ENCODE measurements around the gene TCERG1L.
"Not testable (repeated sequence)": the region's sequence is repeated elsewhere in the genome, so short reads cannot be mapped to it uniquely, and the experiment has no call there.

Gene TCERG1L, protein sequence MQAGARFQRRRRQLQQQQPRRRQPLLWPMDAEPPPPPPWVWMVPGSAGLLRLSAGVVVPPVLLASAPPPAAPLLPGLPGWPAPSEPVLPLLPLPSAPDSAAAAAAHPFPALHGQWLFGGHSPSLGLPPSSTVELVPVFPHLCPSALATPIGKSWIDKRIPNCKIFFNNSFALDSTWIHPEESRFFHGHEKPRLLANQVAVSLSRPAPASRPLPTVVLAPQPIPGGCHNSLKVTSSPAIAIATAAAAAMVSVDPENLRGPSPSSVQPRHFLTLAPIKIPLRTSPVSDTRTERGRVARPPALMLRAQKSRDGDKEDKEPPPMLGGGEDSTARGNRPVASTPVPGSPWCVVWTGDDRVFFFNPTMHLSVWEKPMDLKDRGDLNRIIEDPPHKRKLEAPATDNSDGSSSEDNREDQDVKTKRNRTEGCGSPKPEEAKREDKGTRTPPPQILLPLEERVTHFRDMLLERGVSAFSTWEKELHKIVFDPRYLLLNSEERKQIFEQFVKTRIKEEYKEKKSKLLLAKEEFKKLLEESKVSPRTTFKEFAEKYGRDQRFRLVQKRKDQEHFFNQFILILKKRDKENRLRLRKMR

DNA sequence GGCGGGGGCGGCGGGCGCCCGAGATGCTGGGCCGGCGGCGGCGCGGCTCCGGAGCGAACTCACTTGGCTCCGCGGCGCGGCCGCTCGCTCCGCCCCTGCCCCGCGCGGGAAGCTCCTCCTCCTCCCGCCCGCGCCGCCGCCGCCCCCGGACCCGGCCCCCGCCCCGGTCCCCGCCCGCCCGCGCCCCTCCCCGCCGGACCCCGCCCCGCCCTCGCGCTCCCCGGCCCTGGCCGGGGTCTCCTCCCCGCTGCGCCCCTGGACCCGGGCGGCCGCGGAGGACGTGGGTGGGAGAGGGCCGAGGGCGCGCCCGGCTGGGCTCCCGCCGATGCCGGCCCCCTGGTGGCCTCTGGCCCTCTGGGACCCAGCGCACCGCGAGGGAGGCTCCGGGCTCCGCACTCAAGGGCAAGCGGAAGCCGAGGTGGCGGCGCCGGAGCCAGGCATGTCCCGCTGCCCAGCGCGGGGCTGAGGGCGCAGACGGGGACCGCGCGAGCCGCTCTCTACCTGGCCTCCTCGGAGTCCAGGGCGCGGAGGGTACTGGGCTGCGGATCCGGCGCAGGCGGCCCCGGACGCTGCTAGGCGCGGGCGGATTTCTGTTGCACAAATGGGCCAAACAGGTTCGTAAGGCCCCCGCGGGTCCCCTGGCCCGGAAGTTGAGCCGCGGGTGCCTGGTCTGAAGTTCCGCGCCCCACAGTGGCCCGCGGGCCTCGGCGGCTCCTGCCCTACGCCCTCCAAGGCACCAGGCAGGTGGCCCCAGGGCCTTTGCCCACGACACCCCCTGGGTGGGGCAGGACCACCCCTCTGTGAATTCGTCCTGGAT lies at the start of gene TCERG1L:
Gene TCERG1L (minus strand): TSS at position 61 of the 817 bp plus-strand sequence. CDS start 86 bp downstream, outside the sequence.
- peak; percentile 69 for DNase-seq

- DNase-seq = no peak
Observed at GRCh38 chr10:131358741-131359442, 47.4 kb upstream of the TCERG1L start.

DNA sequence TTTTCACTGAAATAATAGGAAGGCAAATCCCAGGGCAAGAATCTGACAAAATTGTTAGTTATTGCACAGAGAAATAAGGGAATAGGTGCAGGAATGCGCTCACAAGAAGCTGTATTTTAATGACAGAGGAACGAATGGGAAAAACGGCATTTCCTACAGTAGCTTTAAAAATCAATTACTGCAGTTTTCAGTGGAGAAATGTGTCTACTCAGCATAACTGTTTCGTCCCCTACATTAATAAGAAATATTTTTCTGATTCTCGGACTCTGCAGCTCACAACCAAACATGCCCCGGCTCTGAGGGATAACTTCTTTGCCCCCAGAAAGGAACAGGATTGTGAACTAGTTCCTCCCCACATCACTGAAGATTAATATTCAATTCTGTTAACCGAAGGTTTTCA lies 44.9 kb upstream of the TCERG1L start:
- no peak for DNase-seq

GRCh38 chr10:131355881-131356280 lies 44.4 kb upstream of the TCERG1L start:
- no peak for DNase-seq

- DNase-seq = no peak
Observed at GRCh38 chr10:131355056-131355455, 43.5 kb upstream of the TCERG1L start.

DNA sequence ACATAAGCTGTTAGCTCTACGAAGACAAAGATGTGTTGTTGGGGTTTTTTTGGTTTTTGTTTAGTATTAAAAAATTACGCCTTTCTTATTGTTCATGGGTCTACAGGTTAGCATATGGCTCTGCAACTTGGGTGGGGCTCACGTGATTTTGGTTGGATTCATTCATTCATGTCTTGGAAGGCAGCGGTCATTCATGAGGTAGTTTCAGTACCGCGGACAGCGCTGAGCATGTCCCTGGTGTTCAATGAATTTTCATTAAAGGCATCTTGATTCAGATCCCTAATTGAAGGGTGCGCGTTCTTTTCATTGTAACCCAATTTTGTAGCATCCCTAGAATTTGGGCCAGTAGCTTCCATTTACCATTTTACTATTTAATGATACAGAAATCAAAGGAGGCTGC lies 42.9 kb upstream of the TCERG1L start:
- DNase-seq = no peak

DNA sequence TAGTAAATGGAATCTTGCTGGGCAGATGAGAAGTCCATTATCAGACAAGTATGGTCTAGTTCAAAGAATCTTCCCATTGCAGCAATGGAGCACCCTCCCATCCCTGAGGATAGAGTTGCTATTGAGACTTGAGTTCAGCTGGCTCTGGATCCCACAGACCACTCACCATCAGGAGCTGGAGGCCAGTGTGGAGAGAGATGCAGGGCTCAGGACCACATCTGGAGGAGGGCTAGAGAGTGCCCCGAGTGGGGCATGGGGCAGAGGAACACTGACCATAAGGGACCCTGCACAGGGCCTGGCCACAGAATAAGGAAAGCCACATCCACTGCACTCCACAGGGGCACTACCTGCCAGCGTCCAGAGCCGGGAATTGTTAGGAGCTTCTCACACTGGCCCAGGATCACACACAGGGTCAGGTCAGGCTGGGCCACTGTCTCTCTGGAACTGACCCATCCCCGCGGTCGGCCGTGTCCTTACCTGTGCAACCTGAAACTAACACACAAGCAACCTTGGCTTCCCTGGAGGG lies 41.3 kb upstream of the TCERG1L start:
- no peak for DNase-seq

GRCh38 chr10:131350660-131351059 lies 39.1 kb upstream of the TCERG1L start:
- no peak for DNase-seq

DNA sequence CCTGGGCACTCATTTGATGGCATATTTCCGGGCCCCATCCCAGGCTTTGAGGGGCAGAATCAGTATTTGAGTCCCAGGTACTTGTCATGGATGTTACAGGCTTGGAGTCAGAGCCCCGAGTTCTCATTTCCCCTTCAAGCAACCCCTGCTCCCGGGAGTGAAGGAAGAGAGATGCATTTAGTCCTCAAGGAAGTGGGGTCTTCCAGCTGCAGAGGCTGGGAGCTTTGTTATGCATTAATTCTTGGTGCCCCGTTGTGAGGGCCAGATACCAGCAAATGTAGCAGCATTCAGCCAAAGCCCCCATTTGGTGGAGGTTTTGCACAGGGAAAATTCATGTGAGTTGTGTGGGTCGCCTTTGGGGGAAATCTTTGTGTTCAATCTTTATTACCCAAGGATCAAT lies 38.7 kb upstream of the TCERG1L start:
- DNase-seq = no peak

DNA sequence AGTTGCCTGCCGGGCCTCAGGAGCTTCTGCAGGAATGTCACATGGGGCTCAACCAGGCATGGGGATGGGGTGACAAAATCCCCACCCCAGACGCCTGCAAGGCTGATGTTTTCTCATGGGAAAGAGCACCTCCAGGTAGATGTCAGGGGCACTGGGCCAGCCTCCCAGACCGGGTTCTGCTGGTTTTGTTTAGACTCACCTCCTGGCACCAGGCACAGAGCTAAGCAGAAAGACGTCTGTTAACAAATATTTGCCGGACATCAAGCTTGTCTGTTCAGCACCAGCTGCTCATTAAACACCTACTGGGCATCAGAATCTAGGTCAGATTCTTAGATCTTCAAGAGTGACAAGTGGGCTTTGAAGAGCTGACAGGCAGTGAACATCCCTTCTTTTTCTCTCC lies 34.9 kb upstream of the TCERG1L start:
- no peak for DNase-seq

DNA sequence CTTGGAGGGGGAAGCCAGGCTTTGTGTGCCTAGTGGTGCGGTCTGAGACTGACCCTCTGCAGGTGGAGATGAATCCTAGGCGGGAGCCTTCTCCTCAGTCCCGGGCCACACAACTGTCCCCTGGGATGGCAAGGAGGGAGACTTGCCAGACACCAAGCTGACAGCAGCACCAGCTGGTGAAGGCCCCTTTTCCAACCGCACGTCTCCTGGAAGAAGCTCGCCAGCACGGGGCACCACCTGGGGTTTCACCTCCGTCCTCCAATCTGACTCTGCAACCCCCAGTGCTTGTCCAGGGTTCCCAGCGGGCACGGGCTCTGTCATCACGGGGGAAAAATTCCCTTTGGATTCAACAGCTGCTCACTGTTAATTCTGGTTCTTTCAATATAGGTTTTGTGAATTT lies 34.2 kb upstream of the TCERG1L start:
- no peak for DNase-seq

DNA sequence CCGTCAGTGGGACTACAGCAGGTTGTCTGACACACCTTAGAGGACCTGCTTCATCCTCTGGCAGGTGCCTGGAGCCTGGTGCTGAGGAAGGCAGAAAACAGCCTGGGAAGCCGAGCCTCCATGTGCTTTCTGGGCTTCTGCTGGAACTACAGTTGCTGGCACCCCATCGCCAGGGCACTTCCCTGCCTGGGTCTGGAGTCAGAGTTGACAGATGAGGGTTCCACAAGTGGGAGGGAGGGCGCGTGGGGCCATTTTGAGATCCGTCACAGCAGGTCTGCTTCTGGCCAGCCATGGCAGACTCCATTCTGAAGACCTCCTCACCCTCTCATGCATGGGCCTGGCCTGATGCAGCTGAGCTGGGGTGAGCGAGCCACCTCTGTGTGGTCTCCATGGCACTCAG lies 33.2 kb upstream of the TCERG1L start:
- DNase-seq = no peak

DNA sequence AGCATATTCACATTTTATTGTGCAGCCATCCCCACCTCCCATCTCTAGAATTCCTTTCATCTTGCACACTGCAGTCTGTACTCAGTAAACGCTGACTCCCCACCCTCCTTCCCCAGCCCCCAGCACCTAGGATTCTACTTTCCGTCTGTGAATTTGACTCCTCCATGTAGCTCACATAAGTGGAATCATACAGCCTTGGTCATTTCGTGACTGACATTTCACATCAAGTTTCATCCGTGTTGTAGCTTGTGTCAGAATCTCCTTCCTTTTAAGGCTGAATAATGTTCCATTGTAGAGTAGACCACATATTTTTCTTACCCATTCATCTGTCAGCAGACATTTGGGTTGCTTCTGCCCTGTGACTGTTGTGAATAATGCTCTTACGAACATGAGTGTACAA lies 26.2 kb upstream of the TCERG1L start:
- no peak for DNase-seq

- no peak for DNase-seq
Observed at GRCh38 chr10:131332821-131333220, 21.3 kb upstream of the TCERG1L start.

- no peak for DNase-seq
Observed at GRCh38 chr10:131323880-131324279, 12.4 kb upstream of the TCERG1L start.

DNA sequence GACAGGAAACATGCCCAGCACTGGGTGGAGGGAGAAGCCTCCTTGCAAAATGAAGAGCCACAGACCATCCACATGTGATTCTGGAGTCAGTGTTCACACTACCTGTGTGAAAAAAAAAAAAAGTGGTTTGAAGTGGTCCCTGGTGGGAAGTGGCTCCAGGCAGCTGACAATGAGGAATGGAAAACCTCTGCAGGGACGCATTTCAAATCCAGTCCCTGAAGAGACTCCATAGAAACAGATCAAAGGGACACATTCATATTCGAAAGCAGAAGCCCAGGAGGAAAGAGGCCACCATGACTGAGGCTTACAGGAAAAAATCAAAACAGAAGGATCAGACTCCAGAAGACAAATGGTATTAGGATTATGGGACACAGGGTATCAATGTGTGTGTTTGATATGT lies 11.5 kb upstream of the TCERG1L start:
- DNase-seq = no peak

DNA sequence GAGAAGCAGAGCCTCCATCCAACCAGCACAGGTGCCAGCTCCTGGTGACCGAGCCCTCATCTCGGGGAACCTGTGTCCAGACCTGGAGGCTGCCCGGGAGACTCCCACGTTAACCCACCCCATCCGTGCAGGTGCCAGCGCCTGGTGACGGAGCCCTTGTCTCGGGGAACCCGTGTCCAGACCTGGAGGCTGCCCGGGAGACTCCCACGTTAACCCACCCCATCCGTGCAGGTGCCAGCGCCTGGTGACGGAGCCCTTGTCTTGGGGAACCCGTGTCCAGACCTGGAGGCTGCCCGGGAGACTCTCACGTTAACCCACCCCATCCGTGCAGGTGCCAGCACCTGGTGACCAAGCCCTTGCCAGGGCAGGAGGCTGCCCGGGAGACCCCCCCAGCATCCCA lies 11.1 kb upstream of the TCERG1L start:
- DNase-seq = not testable (repeated sequence)

- DNase-seq = no peak
Observed at GRCh38 chr10:131320860-131321604, 9.5 kb upstream of the TCERG1L start.

- DNase-seq = no peak
Observed at GRCh38 chr10:131318814-131319213, 7.3 kb upstream of the TCERG1L start.

- no peak for DNase-seq
Observed at GRCh38 chr10:131318291-131318690, 6.8 kb upstream of the TCERG1L start.

- DNase-seq = no peak
Observed at GRCh38 chr10:131316321-131317075, 5.0 kb upstream of the TCERG1L start.
